GM23338 (cell line): ENCODE results near the gene RYR1. TPM values are rescaled to one million over a fixed set of nuclear protein-coding genes. Genes with fewer than 3 reads are reported as not detected.

Experiments used
- ATAC-seq: fragments of 200-7000 bp; cut with Tn5 transposase; 3 replicates; pipeline ENCODE4 v1.9.1; 2020
- DNase-seq: peaks from one replicate; pipeline ENCODE4 v3.0.0-alpha.2; 2015; ENCODE audit warnings: low spot score
- H2AFZ ChIP-seq: fragments of 200-600 bp; sonication (generic); 2 replicates; pipeline ENCODE4 v1.8.0; 2016; ENCODE audit warnings: antibody characterized with exemption, mild to moderate bottlenecking, moderate library complexity
- H3F3A ChIP-seq: fragments of 200-600 bp; sonication (generic); replicated peaks from 2 replicates; pipeline ENCODE4 v1.8.0; 2017; ENCODE audit warnings: antibody characterized with exemption, mixed run types, low read depth
- H3K27ac ChIP-seq: fragments of 200-600 bp; sonication (generic); 2 replicates; pipeline ENCODE4 v1.6.1; 2016; ENCODE audit warnings: low read depth
- H3K27me3 ChIP-seq: fragments of 200-600 bp; sonication (generic); 2 replicates; pipeline ENCODE4 v1.8.0; 2016; ENCODE audit warnings: mild to moderate bottlenecking, mixed run types, moderate library complexity; ENCODE audit not compliant: insufficient read depth
- H3K36me3 ChIP-seq: fragments of 200-600 bp; sonication (generic); 2 replicates; pipeline ENCODE4 v1.8.0; 2016; ENCODE audit warnings: mild to moderate bottlenecking; ENCODE audit not compliant: insufficient read depth
- H3K4me1 ChIP-seq: fragments of 200-600 bp; sonication (generic); 2 replicates; pipeline ENCODE4 v1.8.0; 2016; ENCODE audit warnings: mild to moderate bottlenecking, moderate library complexity; ENCODE audit not compliant: insufficient read depth
- H3K4me2 ChIP-seq: fragments of 200-600 bp; sonication (generic); 2 replicates; pipeline ENCODE4 v1.7.1; 2017; ENCODE audit warnings: mixed run types
- H3K4me3 ChIP-seq: fragments of 200-600 bp; sonication (generic); 2 replicates; pipeline ENCODE4 v1.6.1; 2016; ENCODE audit warnings: mixed run types
- H3K79me2 ChIP-seq: fragments of 200-600 bp; sonication (generic); replicated peaks from 2 replicates; pipeline ENCODE4 v1.8.0; 2017; ENCODE audit warnings: mild to moderate bottlenecking; ENCODE audit not compliant: insufficient read depth
- H3K9me2 ChIP-seq: fragments of 200-600 bp; sonication (generic); 2 replicates; pipeline ENCODE4 v1.8.0; 2017; ENCODE audit not compliant: insufficient read depth
- H4K20me1 ChIP-seq: fragments of 200-600 bp; sonication (generic); replicated peaks from 2 replicates; pipeline ENCODE4 v1.8.0; 2017; ENCODE audit warnings: mild to moderate bottlenecking; ENCODE audit not compliant: insufficient read depth
- H3K27ac Mint-ChIP-seq: 2 replicates; pipeline ENCODE4 v1.8.0; 2020; ENCODE audit warnings: inconsistent platforms, mild to moderate bottlenecking, moderate library complexity, mixed read lengths
- H3K27me3 Mint-ChIP-seq: 3 replicates; pipeline ENCODE4 v1.8.0; 2022; ENCODE audit warnings: low read depth, mild to moderate bottlenecking, moderate library complexity, mixed read lengths, inconsistent platforms; ENCODE audit not compliant: insufficient read depth, poor library complexity
- H3K36me3 Mint-ChIP-seq: 3 replicates; pipeline ENCODE4 v1.8.0; 2021; ENCODE audit warnings: low read depth, mild to moderate bottlenecking, inconsistent platforms, moderate library complexity, mixed read lengths
- H3K4me1 Mint-ChIP-seq: 3 replicates; pipeline ENCODE4 v1.8.0; 2020; ENCODE audit warnings: mild to moderate bottlenecking, inconsistent platforms, mixed read lengths
- H3K4me3 Mint-ChIP-seq: 3 replicates; pipeline ENCODE4 v1.8.0; 2021; ENCODE audit warnings: moderate library complexity, mild to moderate bottlenecking, inconsistent platforms, mixed read lengths
- H3K9me3 Mint-ChIP-seq: 3 replicates; pipeline ENCODE4 v1.8.0; 2020; ENCODE audit warnings: moderate library complexity, mild to moderate bottlenecking, inconsistent platforms, mixed read lengths
- CREB1 ChIP-seq: fragments of 250-450 bp; sonication (Bioruptor Pico); IDR thresholded peaks from 2 replicates; pipeline ENCODE4 v1.5.0; 2020; ENCODE audit warnings: low read depth, mild to moderate bottlenecking, moderate library complexity
- CTCF ChIP-seq, 2 experiments: fragments of 200-600 bp in 1 of 2; sonication (generic) in 1 of 2; conservative IDR thresholded peaks; 2 replicates each; pipeline versions ENCODE4 v1.5.1 to v1.6.1; 2016 to 2017; ENCODE audit warnings: antibody characterized with exemption in 2 of 2, low read depth in 2 of 2, mild to moderate bottlenecking in 2 of 2, moderate library complexity in 1 of 2
- ETS1 ChIP-seq: IDR thresholded peaks from 2 replicates; pipeline ENCODE4 v1.6.1; 2016; ENCODE audit warnings: antibody characterized with exemption
- EZH2 ChIP-seq: fragments of 200-600 bp; sonication (generic); IDR thresholded peaks from one replicate; pipeline ENCODE4 v1.8.0; 2017; ENCODE audit warnings: antibody characterized with exemption, mild to moderate bottlenecking, low read depth; ENCODE audit not compliant: unreplicated experiment
- EZH2phosphoT487 ChIP-seq: fragments of 200-600 bp; sonication (generic); IDR thresholded peaks from one replicate; pipeline ENCODE4 v1.8.1; 2018; ENCODE audit warnings: antibody characterized with exemption; ENCODE audit not compliant: unreplicated experiment
- JUNB ChIP-seq: IDR thresholded peaks from one replicate; pipeline ENCODE4 v1.6.1; 2016; ENCODE audit warnings: antibody characterized with exemption; ENCODE audit not compliant: unreplicated experiment
- NANOG ChIP-seq: IDR thresholded peaks from 2 replicates; pipeline ENCODE4 v1.6.1; 2016; ENCODE audit warnings: antibody characterized with exemption, borderline replicate concordance
- POLR2AphosphoS5 ChIP-seq: IDR thresholded peaks from 2 replicates; pipeline ENCODE4 v1.6.1; 2016; ENCODE audit warnings: antibody characterized with exemption, low read depth
- REST ChIP-seq: IDR thresholded peaks from one replicate; pipeline ENCODE4 v1.6.1; 2018; ENCODE audit warnings: antibody characterized with exemption; ENCODE audit not compliant: unreplicated experiment
- STAT1 ChIP-seq: IDR thresholded peaks from one replicate; pipeline ENCODE4 v1.6.1; 2016; ENCODE audit warnings: antibody characterized with exemption; ENCODE audit not compliant: unreplicated experiment
- ZNF114 ChIP-seq: fragments of 250-450 bp; sonication (Bioruptor Pico); IDR thresholded peaks from 2 replicates; pipeline ENCODE4 v1.5.0; 2020; ENCODE audit warnings: mild to moderate bottlenecking, moderate library complexity
- ZNF331 ChIP-seq: fragments of 250-450 bp; sonication (Bioruptor Pico); IDR thresholded peaks from 2 replicates; pipeline ENCODE4 v1.5.0; 2020; ENCODE audit warnings: low read depth, mild to moderate bottlenecking, moderate library complexity
- ZNF462 ChIP-seq: fragments of 250-450 bp; sonication (Bioruptor Pico); IDR thresholded peaks from 2 replicates; pipeline ENCODE4 v1.5.0; 2020; ENCODE audit warnings: mild to moderate bottlenecking, moderate library complexity
- polyA plus RNA-seq: library from polyadenylated mRNA; unstranded; fragments of >200 nt; fragmentation: Nextera tagmentation; extraction: Ambion mirVana; gene quantifications from 2 replicates; pipeline ENCODE4 v1.2.1, GENCODE V29; 2016
- total RNA-seq: library from RNA; depleted of rRNA; stranded (reverse); fragments of >200 nt; shearing (Covaris generic); gene quantifications from 2 replicates; pipeline ENCODE4 v1.2.3, GENCODE V29; 2014

The RYR1 gene
- total and polyA plus RNA-seq, 2 experiments from 2014 or later, result 4.0 to 26.7 TPM

- 0 out of 2 replicates have a peak, but pooled peaks cover 6% of the 10 kb centered on the region for H3K36me3 ChIP-seq
- H3K4me2 ChIP-seq, result no peak overlapping the region
- ATAC-seq, result no peak
- no peaks in the 10 kb centered on the region for H3K4me1 Mint-ChIP-seq
- no peaks in the 10 kb centered on the region for H3K4me1 ChIP-seq
- H3F3A ChIP-seq, result no peaks in the 10 kb centered on the region
- H4K20me1 ChIP-seq, result no peaks in the 10 kb centered on the region; the same call in 1 of the 2 replicates
- no peak overlapping the region for H3K4me3 Mint-ChIP-seq
- no peak overlapping the region for H2AFZ ChIP-seq
- no peaks in the 10 kb centered on the region for H3K9me2 ChIP-seq
- TF ChIP-seq EZH2phosphoT487 (no peak), ZNF331 (CRISPR knock-in tag) (no peak), ETS1 (no peak), CTCF (conservative IDR thresholded peaks at IDR 0.05; ENCODE audit: low read depth in 2 of 2) (no peak), POLR2AphosphoS5 (no peak), NANOG (no peak), REST (no peak), STAT1 (no peak), JUNB (no peak), EZH2 (no peak), CREB1 (CRISPR knock-in tag) (no peak), ZNF462 (CRISPR knock-in tag) (no peak), ZNF114 (no peak)
- H3K27me3 Mint-ChIP-seq, result peaks cover 6% of the 10 kb centered on the region
- no peaks in the 10 kb centered on the region for H3K9me3 Mint-ChIP-seq
- H3K79me2 ChIP-seq, result no peaks in the 10 kb centered on the region
- H3K36me3 Mint-ChIP-seq, result peaks cover 43% of the 10 kb centered on the region
- no peak overlapping the region for H3K27ac ChIP-seq
- DNase-seq, result no peak
- H3K4me3 ChIP-seq, result no peak overlapping the region
- H3K27ac Mint-ChIP-seq, result no peak overlapping the region
- no peaks in the 10 kb centered on the region for H3K27me3 ChIP-seq
Observed at GRCh38 chr19:38524994-38525634, 91.6 kb downstream of the RYR1 start.
